ENCODE measurements around the gene BACE2. TPM values are rescaled to one million over a fixed set of nuclear protein-coding genes. Genes with fewer than 3 reads are reported as not detected.

Gene BACE2
- total and polyA plus RNA-seq, 4 donors: 1.7 to 16.7 (median 5.6) TPM

DNA sequence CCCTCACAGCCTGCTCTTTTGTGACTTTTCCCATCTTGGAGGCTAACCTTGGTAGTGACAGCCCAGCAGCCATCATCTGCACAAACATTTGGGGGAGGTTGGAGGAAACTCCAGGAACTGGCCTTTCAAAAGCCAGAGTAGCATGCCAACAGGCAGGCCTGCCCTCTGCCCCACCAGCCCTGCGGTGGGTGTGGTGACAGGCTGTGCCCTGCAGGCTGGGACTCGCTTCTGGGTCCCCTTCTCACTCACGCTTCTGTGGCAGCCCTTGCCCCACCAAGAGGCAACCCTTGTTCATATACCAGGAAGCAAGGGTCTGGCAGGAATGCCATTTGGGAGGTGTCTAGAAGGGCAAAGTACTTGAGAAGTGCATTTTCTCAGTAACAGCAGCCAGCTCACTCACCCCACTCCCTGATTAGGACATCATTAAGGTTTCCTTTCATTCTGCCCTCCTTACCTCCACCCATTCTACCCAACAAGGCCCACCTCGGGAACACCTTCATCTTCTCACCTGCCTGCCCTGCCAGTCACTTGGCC is 127.8 kb downstream of the BACE2 start:
- no peak overlapping the region for H3K27ac ChIP-seq (ENCODE audit: low read depth in 1 of 2, low read length in 2 of 2)
- no peak overlapping the region for H3K4me3 ChIP-seq (ENCODE audit: low read depth in 1 of 3, low read length in 3 of 3)
- peaks cover 0 to 5% (median under 1%) of the 10 kb centered on the region in 4 donors for H3K27me3 ChIP-seq (ENCODE audit: control insufficient read depth in 4 of 4, insufficient read depth in 4 of 4, low read length in 3 of 4)
- peaks cover 0 to 2% (median 0%) of the 10 kb centered on the region in 4 donors for H3K9me3 ChIP-seq (ENCODE audit: control insufficient read depth in 4 of 4, low read length in 3 of 4)
- H3K36me3 ChIP-seq (ENCODE audit: control insufficient read depth in 4 of 4, insufficient read depth in 3 of 4, low read depth in 1 of 4, low read length in 3 of 4): no peaks in the 10 kb centered on the region
- TF ChIP-seq, protein P1, sequence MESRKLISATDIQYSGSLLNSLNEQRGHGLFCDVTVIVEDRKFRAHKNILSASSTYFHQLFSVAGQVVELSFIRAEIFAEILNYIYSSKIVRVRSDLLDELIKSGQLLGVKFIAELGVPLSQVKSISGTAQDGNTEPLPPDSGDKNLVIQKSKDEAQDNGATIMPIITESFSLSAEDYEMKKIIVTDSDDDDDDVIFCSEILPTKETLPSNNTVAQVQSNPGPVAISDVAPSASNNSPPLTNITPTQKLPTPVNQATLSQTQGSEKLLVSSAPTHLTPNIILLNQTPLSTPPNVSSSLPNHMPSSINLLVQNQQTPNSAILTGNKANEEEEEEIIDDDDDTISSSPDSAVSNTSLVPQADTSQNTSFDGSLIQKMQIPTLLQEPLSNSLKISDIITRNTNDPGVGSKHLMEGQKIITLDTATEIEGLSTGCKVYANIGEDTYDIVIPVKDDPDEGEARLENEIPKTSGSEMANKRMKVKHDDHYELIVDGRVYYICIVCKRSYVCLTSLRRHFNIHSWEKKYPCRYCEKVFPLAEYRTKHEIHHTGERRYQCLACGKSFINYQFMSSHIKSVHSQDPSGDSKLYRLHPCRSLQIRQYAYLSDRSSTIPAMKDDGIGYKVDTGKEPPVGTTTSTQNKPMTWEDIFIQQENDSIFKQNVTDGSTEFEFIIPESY (IDR thresholded peaks at IDR 0.05): no peak
- TF ChIP-seq FOXA1 (IDR thresholded peaks at IDR 0.05): no peak
- TF ChIP-seq, protein P2, sequence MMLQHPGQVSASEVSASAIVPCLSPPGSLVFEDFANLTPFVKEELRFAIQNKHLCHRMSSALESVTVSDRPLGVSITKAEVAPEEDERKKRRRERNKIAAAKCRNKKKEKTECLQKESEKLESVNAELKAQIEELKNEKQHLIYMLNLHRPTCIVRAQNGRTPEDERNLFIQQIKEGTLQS (IDR thresholded peaks at IDR 0.05): no peak
- TF ChIP-seq, protein P3, sequence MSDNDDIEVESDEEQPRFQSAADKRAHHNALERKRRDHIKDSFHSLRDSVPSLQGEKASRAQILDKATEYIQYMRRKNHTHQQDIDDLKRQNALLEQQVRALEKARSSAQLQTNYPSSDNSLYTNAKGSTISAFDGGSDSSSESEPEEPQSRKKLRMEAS (IDR thresholded peaks at IDR 0.05): no peak
- WGBS: 89% methylated on average over 4 of the region's 4 CpGs
- H3K9ac ChIP-seq (ENCODE audit: low read depth in 1 of 2, low read length in 2 of 2): no peak overlapping the region
- DNase-seq (ENCODE audit: low spot score): no peak
- H3K4me1 ChIP-seq (ENCODE audit: control insufficient read depth in 4 of 4, insufficient read depth in 4 of 4, low read length in 3 of 4): no peaks in the 10 kb centered on the region

DNA sequence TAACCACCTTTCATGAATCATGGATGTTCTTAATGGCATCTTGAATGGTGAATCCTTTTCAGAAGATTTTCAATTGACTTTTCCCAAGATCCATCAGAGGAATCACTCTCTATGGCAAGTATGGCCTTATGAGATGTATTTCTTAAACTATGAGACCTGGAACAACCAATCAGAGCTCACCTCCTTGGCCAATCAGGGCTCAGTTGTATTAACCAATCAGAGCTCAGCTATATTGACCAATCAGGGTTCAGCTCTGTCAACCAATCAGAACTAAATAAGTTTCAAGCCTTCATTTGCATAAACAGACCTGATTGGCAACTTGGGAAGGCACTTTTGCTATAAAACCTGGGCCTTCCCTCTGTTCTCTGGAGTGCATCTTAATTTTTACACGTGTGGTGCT is 135.0 kb downstream of the BACE2 start:
- WGBS: 67% methylated on average over 1 of the region's 1 CpG
- Histone ChIP-seq H3K27ac (ENCODE audit: low read depth in 1 of 2, low read length in 2 of 2) (no peak overlapping the region), H3K36me3 (ENCODE audit: control insufficient read depth in 4 of 4, insufficient read depth in 3 of 4, low read depth in 1 of 4, low read length in 3 of 4) (no peaks in the 10 kb centered on the region), H3K4me1 (ENCODE audit: control insufficient read depth in 4 of 4, insufficient read depth in 4 of 4, low read length in 3 of 4) (no peaks in the 10 kb centered on the region), H3K9ac (ENCODE audit: low read depth in 1 of 2, low read length in 2 of 2) (no peak overlapping the region), H3K9me3 (ENCODE audit: control insufficient read depth in 4 of 4, low read length in 3 of 4) (peaks cover 0 to 3% (median 0%) of the 10 kb centered on the region in 4 donors), H3K4me3 (ENCODE audit: low read depth in 1 of 3, low read length in 3 of 3) (no peak overlapping the region), H3K27me3 (ENCODE audit: control insufficient read depth in 4 of 4, insufficient read depth in 4 of 4, low read length in 3 of 4) (no peaks in the 10 kb centered on the region)
- no peak for DNase-seq (ENCODE audit: low spot score)
- TF ChIP-seq, protein P2 (IDR thresholded peaks at IDR 0.05): no peak
- no peak for TF ChIP-seq NR2F2 (IDR thresholded peaks at IDR 0.05)
- TF ChIP-seq HNF4A (conservative IDR thresholded peaks at IDR 0.05): no peak
- no peak for TF ChIP-seq FOXA2 (IDR thresholded peaks at IDR 0.05)
- TF ChIP-seq RAD21 (IDR thresholded peaks at IDR 0.05): no peak
- no peak for TF ChIP-seq TAF1 (conservative IDR thresholded peaks at IDR 0.05)
- TF ChIP-seq HNF4G (IDR thresholded peaks at IDR 0.05): no peak
- no peak for TF ChIP-seq RXRA (IDR thresholded peaks at IDR 0.05)
- no peak for TF ChIP-seq EGR1 (IDR thresholded peaks at IDR 0.05; ENCODE audit: low read depth in 2 of 2)
- TF ChIP-seq, protein P4, sequence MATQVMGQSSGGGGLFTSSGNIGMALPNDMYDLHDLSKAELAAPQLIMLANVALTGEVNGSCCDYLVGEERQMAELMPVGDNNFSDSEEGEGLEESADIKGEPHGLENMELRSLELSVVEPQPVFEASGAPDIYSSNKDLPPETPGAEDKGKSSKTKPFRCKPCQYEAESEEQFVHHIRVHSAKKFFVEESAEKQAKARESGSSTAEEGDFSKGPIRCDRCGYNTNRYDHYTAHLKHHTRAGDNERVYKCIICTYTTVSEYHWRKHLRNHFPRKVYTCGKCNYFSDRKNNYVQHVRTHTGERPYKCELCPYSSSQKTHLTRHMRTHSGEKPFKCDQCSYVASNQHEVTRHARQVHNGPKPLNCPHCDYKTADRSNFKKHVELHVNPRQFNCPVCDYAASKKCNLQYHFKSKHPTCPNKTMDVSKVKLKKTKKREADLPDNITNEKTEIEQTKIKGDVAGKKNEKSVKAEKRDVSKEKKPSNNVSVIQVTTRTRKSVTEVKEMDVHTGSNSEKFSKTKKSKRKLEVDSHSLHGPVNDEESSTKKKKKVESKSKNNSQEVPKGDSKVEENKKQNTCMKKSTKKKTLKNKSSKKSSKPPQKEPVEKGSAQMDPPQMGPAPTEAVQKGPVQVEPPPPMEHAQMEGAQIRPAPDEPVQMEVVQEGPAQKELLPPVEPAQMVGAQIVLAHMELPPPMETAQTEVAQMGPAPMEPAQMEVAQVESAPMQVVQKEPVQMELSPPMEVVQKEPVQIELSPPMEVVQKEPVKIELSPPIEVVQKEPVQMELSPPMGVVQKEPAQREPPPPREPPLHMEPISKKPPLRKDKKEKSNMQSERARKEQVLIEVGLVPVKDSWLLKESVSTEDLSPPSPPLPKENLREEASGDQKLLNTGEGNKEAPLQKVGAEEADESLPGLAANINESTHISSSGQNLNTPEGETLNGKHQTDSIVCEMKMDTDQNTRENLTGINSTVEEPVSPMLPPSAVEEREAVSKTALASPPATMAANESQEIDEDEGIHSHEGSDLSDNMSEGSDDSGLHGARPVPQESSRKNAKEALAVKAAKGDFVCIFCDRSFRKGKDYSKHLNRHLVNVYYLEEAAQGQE (IDR thresholded peaks at IDR 0.05): no peak
- no peak for TF ChIP-seq GABPA (IDR thresholded peaks at IDR 0.05 in 1 of 2, conservative IDR thresholded peaks at IDR 0.05 in 1 of 2)
- TF ChIP-seq, protein P5, sequence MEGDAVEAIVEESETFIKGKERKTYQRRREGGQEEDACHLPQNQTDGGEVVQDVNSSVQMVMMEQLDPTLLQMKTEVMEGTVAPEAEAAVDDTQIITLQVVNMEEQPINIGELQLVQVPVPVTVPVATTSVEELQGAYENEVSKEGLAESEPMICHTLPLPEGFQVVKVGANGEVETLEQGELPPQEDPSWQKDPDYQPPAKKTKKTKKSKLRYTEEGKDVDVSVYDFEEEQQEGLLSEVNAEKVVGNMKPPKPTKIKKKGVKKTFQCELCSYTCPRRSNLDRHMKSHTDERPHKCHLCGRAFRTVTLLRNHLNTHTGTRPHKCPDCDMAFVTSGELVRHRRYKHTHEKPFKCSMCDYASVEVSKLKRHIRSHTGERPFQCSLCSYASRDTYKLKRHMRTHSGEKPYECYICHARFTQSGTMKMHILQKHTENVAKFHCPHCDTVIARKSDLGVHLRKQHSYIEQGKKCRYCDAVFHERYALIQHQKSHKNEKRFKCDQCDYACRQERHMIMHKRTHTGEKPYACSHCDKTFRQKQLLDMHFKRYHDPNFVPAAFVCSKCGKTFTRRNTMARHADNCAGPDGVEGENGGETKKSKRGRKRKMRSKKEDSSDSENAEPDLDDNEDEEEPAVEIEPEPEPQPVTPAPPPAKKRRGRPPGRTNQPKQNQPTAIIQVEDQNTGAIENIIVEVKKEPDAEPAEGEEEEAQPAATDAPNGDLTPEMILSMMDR (IDR thresholded peaks at IDR 0.05; ENCODE audit: low read depth, low read length, missing input control): no peak
- TF ChIP-seq SP1 (IDR thresholded peaks at IDR 0.05): no peak
- TF ChIP-seq, protein P3 (IDR thresholded peaks at IDR 0.05): no peak
- TF ChIP-seq, protein P1 (IDR thresholded peaks at IDR 0.05): no peak
- TF ChIP-seq YY1 (IDR thresholded peaks at IDR 0.05): no peak
- no peak for TF ChIP-seq JUND (IDR thresholded peaks at IDR 0.05)
- no peak for TF ChIP-seq FOXA1 (IDR thresholded peaks at IDR 0.05)

Measured in liver (tissue), 9 donors.